ENCODE results near the gene PATJ. TPM values are rescaled to one million over a fixed set of nuclear protein-coding genes. Genes with fewer than 3 reads are reported as not detected.
"Not testable (repeated sequence)": the region's sequence is repeated elsewhere in the genome, so short reads cannot be mapped to it uniquely, and the experiment has no call there.

PATJ gene
- total and polyA plus RNA-seq, 2 experiments from 2014 or later: 35.3 to 68.4 TPM

- H2AFZ ChIP-seq; H3K27ac Mint-ChIP-seq; H3K79me2 ChIP-seq (replicated peaks; ENCODE audit: insufficient read depth); H3K36me3 Mint-ChIP-seq (ENCODE audit: low read depth); H3K27me3 ChIP-seq (ENCODE audit: insufficient read depth); H3K4me3 Mint-ChIP-seq; H3K4me3 ChIP-seq; H3K9me3 Mint-ChIP-seq; ATAC-seq; DNase-seq (ENCODE audit: low spot score); H3K9me2 ChIP-seq (ENCODE audit: insufficient read depth); H4K20me1 ChIP-seq (replicated peaks; ENCODE audit: insufficient read depth); H3K36me3 ChIP-seq (ENCODE audit: insufficient read depth); H3F3A ChIP-seq (replicated peaks; ENCODE audit: low read depth); H3K27ac ChIP-seq (ENCODE audit: low read depth); H3K4me2 ChIP-seq: not testable (repeated sequence)
- peaks cover 27% of the 10 kb centered on the region for H3K4me1 Mint-ChIP-seq
- H3K27me3 Mint-ChIP-seq (ENCODE audit: insufficient read depth, low read depth, poor library complexity): peaks cover 10% of the 10 kb centered on the region
- H3K4me1 ChIP-seq (ENCODE audit: insufficient read depth): peaks cover 11% of the 10 kb centered on the region
Measured at GRCh38 chr1:62170380-62170779, 428.1 kb downstream of the PATJ start.

- Mint-ChIP-seq H3K27me3 (ENCODE audit: insufficient read depth, low read depth, poor library complexity) (peaks cover 4% of the 10 kb centered on the region), H3K27ac (peak overlapping the region; percentile 86)
Measured at GRCh38 chr1:62175568-62176179, 433.4 kb downstream of the PATJ start.

More at GRCh38 chr1:62175568-62176179, 433.4 kb downstream of the PATJ start:
- Histone ChIP-seq H3K4me2 (peak overlapping the region; percentile 4; the same call in 1 of the 2 replicates), H3K79me2 (replicated peaks; ENCODE audit: insufficient read depth) (0 out of 2 replicates have a peak, but pooled peaks cover 6% of the 10 kb centered on the region), H3K4me1 (ENCODE audit: insufficient read depth) (peaks cover 44% of the 10 kb centered on the region), H4K20me1 (replicated peaks; ENCODE audit: insufficient read depth) (no peaks in the 10 kb centered on the region; the same call in 1 of the 2 replicates), H2AFZ (no peak overlapping the region), H3K27me3 (ENCODE audit: insufficient read depth) (no peaks in the 10 kb centered on the region), H3K36me3 (ENCODE audit: insufficient read depth) (no peaks in the 10 kb centered on the region), H3F3A (replicated peaks; ENCODE audit: low read depth) (no peaks in the 10 kb centered on the region), H3K9me2 (ENCODE audit: insufficient read depth) (peaks cover 4% of the 10 kb centered on the region; the same call in 1 of the 2 replicates), H3K27ac (ENCODE audit: low read depth) (no peak overlapping the region), H3K4me3 (no peak overlapping the region)
- Mint-ChIP-seq H3K4me3 (0 out of 3 replicates have a peak overlapping the region, but pooled peaks have one; percentile 27), H3K36me3 (ENCODE audit: low read depth) (no peaks in the 10 kb centered on the region), H3K4me1 (peaks cover 68% of the 10 kb centered on the region), H3K9me3 (0 out of 3 replicates have a peak, but pooled peaks cover 3% of the 10 kb centered on the region)
- peak; percentile 83 for DNase-seq (ENCODE audit: low spot score)
- TF ChIP-seq CTCF (conservative IDR thresholded peaks at IDR 0.05; ENCODE audit: low read depth in 2 of 2): peak; percentile 91 to 94
- TF ChIP-seq REST (IDR thresholded peaks at IDR 0.05; ENCODE audit: unreplicated experiment): no peak
- ATAC-seq: peak; percentile 51
